ENCODE measurements around the gene HGFAC. TPM values are rescaled to one million over a fixed set of nuclear protein-coding genes. Genes with fewer than 3 reads are reported as not detected.

Gene HGFAC
- polyA plus RNA-seq, 1 donor from 2014 or later, result 16.2 TPM

DNA sequence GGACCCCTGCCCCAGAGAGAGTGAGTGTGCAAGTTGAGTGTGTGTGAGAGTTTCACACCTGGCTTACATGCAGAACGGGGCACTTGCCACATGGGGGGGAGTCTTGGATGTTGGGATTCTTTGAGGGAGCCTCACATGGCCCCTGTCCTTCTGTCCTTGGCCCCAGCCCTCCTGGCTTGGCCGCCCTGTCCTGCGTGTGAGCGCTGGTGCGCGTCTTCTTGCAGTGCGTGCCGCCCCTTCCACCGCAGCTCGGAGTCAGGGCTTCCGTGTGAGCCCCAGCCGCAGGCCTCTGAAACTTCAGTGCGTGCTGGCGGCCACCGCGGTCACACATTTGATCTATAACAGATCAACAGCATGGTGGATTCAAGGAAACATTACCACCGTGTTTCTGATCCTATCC is 30.1 kb upstream of the HGFAC start:
- Histone ChIP-seq H3K79me2 (replicated peaks; ENCODE audit: insufficient read depth, low read length) (no peaks in the 10 kb centered on the region), H2AFZ (ENCODE audit: low read depth, low read length) (no peak overlapping the region), H3K4me2 (ENCODE audit: low read length) (no peak overlapping the region), H3K27ac (ENCODE audit: low read length) (no peak overlapping the region), H3K36me3 (ENCODE audit: insufficient read depth, low read length) (no peaks in the 10 kb centered on the region), H3F3A (ENCODE audit: insufficient read depth, low read length, poor library complexity, severe bottlenecking) (no peaks in the 10 kb centered on the region), H3K9me2 (ENCODE audit: insufficient read depth, low read length) (no peaks in the 10 kb centered on the region), H3K4me3 (ENCODE audit: low read length) (no peak overlapping the region), H3K27me3 (ENCODE audit: insufficient read depth, low read depth, low read length) (no peaks in the 10 kb centered on the region), H4K20me1 (ENCODE audit: insufficient read depth) (no peaks in the 10 kb centered on the region), H3K9me3 (ENCODE audit: low read length) (no peaks in the 10 kb centered on the region), H3K9ac (ENCODE audit: low read length) (no peak overlapping the region)
- TF ChIP-seq SMC3 (conservative IDR thresholded peaks at IDR 0.05; ENCODE audit: poor library complexity), result no peak
- no peak for TF ChIP-seq MXI1 (conservative IDR thresholded peaks at IDR 0.05; ENCODE audit: poor library complexity, severe bottlenecking)

GRCh38 chr4:3412257-3413020 is 29.3 kb upstream of the HGFAC start:
- H3K9ac ChIP-seq (ENCODE audit: low read length), result no peak overlapping the region
- H4K20me1 ChIP-seq (ENCODE audit: insufficient read depth), result no peaks in the 10 kb centered on the region

More at GRCh38 chr4:3412257-3413020, 29.3 kb upstream of the HGFAC start:
- Histone ChIP-seq H3K9me2 (ENCODE audit: insufficient read depth, low read length) (no peaks in the 10 kb centered on the region), H3F3A (ENCODE audit: insufficient read depth, low read length, poor library complexity, severe bottlenecking) (no peaks in the 10 kb centered on the region), H3K4me2 (ENCODE audit: low read length) (no peak overlapping the region), H3K9me3 (ENCODE audit: low read length) (no peaks in the 10 kb centered on the region), H3K36me3 (ENCODE audit: insufficient read depth, low read length) (no peaks in the 10 kb centered on the region), H2AFZ (ENCODE audit: low read depth, low read length) (no peak overlapping the region), H3K27ac (ENCODE audit: low read length) (no peak overlapping the region), H3K79me2 (replicated peaks; ENCODE audit: insufficient read depth, low read length) (no peaks in the 10 kb centered on the region), H3K4me3 (ENCODE audit: low read length) (no peak overlapping the region), H3K27me3 (ENCODE audit: insufficient read depth, low read depth, low read length) (no peaks in the 10 kb centered on the region)
- TF ChIP-seq MXI1 (conservative IDR thresholded peaks at IDR 0.05; ENCODE audit: poor library complexity, severe bottlenecking) (no peak), EP300 (conservative IDR thresholded peaks at IDR 0.05; ENCODE audit: poor library complexity, severe bottlenecking) (no peak), POLR2AphosphoS5 (IDR thresholded peaks at IDR 0.05) (no peak), SMC3 (conservative IDR thresholded peaks at IDR 0.05; ENCODE audit: poor library complexity) (no peak), CTCF (IDR thresholded peaks at IDR 0.05; ENCODE audit: poor library complexity, severe bottlenecking) (no peak), TAF1 (IDR thresholded peaks at IDR 0.05; ENCODE audit: low read depth) (no peak)
- TF ChIP-seq, protein P1, sequence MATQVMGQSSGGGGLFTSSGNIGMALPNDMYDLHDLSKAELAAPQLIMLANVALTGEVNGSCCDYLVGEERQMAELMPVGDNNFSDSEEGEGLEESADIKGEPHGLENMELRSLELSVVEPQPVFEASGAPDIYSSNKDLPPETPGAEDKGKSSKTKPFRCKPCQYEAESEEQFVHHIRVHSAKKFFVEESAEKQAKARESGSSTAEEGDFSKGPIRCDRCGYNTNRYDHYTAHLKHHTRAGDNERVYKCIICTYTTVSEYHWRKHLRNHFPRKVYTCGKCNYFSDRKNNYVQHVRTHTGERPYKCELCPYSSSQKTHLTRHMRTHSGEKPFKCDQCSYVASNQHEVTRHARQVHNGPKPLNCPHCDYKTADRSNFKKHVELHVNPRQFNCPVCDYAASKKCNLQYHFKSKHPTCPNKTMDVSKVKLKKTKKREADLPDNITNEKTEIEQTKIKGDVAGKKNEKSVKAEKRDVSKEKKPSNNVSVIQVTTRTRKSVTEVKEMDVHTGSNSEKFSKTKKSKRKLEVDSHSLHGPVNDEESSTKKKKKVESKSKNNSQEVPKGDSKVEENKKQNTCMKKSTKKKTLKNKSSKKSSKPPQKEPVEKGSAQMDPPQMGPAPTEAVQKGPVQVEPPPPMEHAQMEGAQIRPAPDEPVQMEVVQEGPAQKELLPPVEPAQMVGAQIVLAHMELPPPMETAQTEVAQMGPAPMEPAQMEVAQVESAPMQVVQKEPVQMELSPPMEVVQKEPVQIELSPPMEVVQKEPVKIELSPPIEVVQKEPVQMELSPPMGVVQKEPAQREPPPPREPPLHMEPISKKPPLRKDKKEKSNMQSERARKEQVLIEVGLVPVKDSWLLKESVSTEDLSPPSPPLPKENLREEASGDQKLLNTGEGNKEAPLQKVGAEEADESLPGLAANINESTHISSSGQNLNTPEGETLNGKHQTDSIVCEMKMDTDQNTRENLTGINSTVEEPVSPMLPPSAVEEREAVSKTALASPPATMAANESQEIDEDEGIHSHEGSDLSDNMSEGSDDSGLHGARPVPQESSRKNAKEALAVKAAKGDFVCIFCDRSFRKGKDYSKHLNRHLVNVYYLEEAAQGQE (IDR thresholded peaks at IDR 0.05; ENCODE audit: borderline replicate concordance), result no peak

All from neural cell (in vitro differentiated cells).